Esophagus squamous epithelium (tissue), 4 donors: ENCODE measurements around the gene IL22.

Source experiments
- CTCF ChIP-seq, 6 experiments: fragments of 450-650 bp in 4 of 6; fragments of 200-600 bp in 2 of 6; sonication (generic) in 2 of 6; IDR thresholded peaks; one replicate each; pipeline ENCODE4 v1.5.1; 2016 to 2019; ENCODE audit warnings: antibody characterized with exemption in 6 of 6, mild to moderate bottlenecking in 4 of 6, moderate library complexity in 4 of 6
- POLR2A ChIP-seq, 4 donors: fragments of 450-650 bp; IDR thresholded peaks; one replicate each; pipeline ENCODE4 v1.6.1; 2017; ENCODE audit warnings: antibody characterized with exemption in 4 of 4, mild to moderate bottlenecking in 4 of 4, moderate library complexity in 3 of 4

GRCh38 chr12:68253504-68253903 is at the start of gene IL22:
- TF ChIP-seq POLR2A (IDR thresholded peaks at IDR 0.05) (no peak), CTCF (IDR thresholded peaks at IDR 0.05) (no peak)
